SK-N-SH (cell line): ENCODE measurements around the gene NPAS3. TPM values are rescaled to one million over a fixed set of nuclear protein-coding genes. Genes with fewer than 3 reads are reported as not detected.
A peak's percentile ranks its signal among the peaks of the same experiment; 100 is the strongest.

Source experiments
- CTCF ChIA-PET: fragments of 300-600, 350-600 bp; formaldehyde crosslinking; extraction: SDS; loops from one replicate; lab custom pipeline; 2021; lab: Yijun Ruan, JAX
- POLR2A ChIA-PET: fragments of 350-600 bp; sonication (Branson Sonifier 250); formaldehyde crosslinking; extraction: SDS; loops from one replicate; lab custom pipeline; 2020; ENCODE audit warnings: antibody characterized with exemption, inconsistent platforms; lab: Yijun Ruan, JAX
- DNase-seq: peaks from one replicate; pipeline ENCODE4 v3.0.0; 2012
- H2AFZ ChIP-seq: fragments of 200-600 bp; sonication (generic); 2 replicates; pipeline ENCODE4 v1.8.1; 2016; ENCODE audit warnings: antibody characterized with exemption, mild to moderate bottlenecking, low read depth
- H3F3A ChIP-seq: fragments of 200-600 bp; sonication (generic); replicated peaks from 2 replicates; pipeline ENCODE3; 2016; ENCODE audit warnings: antibody characterized with exemption, mild to moderate bottlenecking; ENCODE audit not compliant: insufficient read depth
- H3K27ac ChIP-seq, 2 experiments: fragments of 200-500 bp in 1 of 2; fragments of 200-600 bp in 1 of 2; sonication (Bioruptor generic) in 1 of 2; sonication (generic), shearing (Covaris generic) in 1 of 2; 2 replicates each; pipeline versions ENCODE4 v1.5.1 to v1.6.1; 2014 to 2016; ENCODE audit warnings: low read depth in 2 of 2, inconsistent platforms in 1 of 2, low read length in 1 of 2, mild to moderate bottlenecking in 1 of 2, mixed read lengths in 1 of 2
- H3K27me3 ChIP-seq: fragments of 200-600 bp; sonication (generic), shearing (Covaris generic); 2 replicates; pipeline ENCODE4 v1.6.1; 2016; ENCODE audit warnings: mixed run types; ENCODE audit not compliant: insufficient read depth
- H3K36me3 ChIP-seq, 2 experiments: fragments of 200-500 bp in 1 of 2; fragments of 200-600 bp in 1 of 2; sonication (Bioruptor generic) in 1 of 2; sonication (generic) in 1 of 2; replicated peaks in 1 of 2; 2 replicates each; pipeline versions ENCODE3 to v1.5.1; 2014 to 2016; ENCODE audit warnings: low read length in 1 of 2, mild to moderate bottlenecking in 1 of 2; ENCODE audit not compliant: insufficient read depth in 2 of 2, control insufficient read depth in 1 of 2
- H3K4me1 ChIP-seq, 2 experiments: fragments of 200-500 bp in 1 of 2; fragments of 200-600 bp in 1 of 2; sonication (Bioruptor generic) in 1 of 2; sonication (generic), shearing (Covaris generic) in 1 of 2; 2 replicates each; pipeline versions ENCODE4 v1.5.1 to v1.6.1; 2014 to 2016; ENCODE audit warnings: low read depth in 1 of 2, low read length in 1 of 2, mixed run types in 1 of 2; ENCODE audit not compliant: insufficient read depth in 2 of 2, control insufficient read depth in 1 of 2
- H3K4me2 ChIP-seq: fragments of 200-600 bp; sonication (generic), shearing (Covaris generic); 2 replicates; pipeline ENCODE4 v1.6.1; 2017; ENCODE audit warnings: mixed run types
- H3K4me3 ChIP-seq, 2 experiments: fragments of 200-500 bp in 1 of 2; fragments of 200-600 bp in 1 of 2; sonication (Bioruptor generic) in 1 of 2; sonication (generic), shearing (Covaris generic) in 1 of 2; 2 replicates each; pipeline versions ENCODE4 v1.5.1 to v1.8.1; 2014 to 2016; ENCODE audit warnings: low read depth in 2 of 2, inconsistent platforms in 1 of 2, low read length in 1 of 2, mild to moderate bottlenecking in 1 of 2, mixed read lengths in 1 of 2, moderate library complexity in 1 of 2
- H3K79me2 ChIP-seq: fragments of 200-600 bp; sonication (generic); 2 replicates; pipeline ENCODE4 v1.8.1; 2017; ENCODE audit warnings: mild to moderate bottlenecking; ENCODE audit not compliant: insufficient read depth
- H3K9ac ChIP-seq: fragments of 200-600 bp; sonication (generic); 2 replicates; pipeline ENCODE4 v1.6.1; 2017; ENCODE audit warnings: mixed run types
- H3K9me2 ChIP-seq: fragments of 200-600 bp; sonication (generic); 2 replicates; pipeline ENCODE4 v1.6.1; 2017; ENCODE audit warnings: mixed run types
- H3K9me3 ChIP-seq: fragments of 200-600 bp; sonication (generic); 2 replicates; pipeline ENCODE4 v1.6.1; 2017; ENCODE audit warnings: mixed run types, mild to moderate bottlenecking, moderate library complexity
- H4K20me1 ChIP-seq: fragments of 200-600 bp; sonication (generic); 2 replicates; pipeline ENCODE4 v1.6.1; 2017; ENCODE audit warnings: mild to moderate bottlenecking, mixed run types; ENCODE audit not compliant: insufficient read depth
- CHD2 ChIP-seq: fragments of 150-350 bp; IDR thresholded peaks from 2 replicates; pipeline ENCODE4 v1.6.1; 2018; ENCODE audit warnings: low read length; ENCODE audit not compliant: partially characterized antibody
- FOXM1 ChIP-seq: IDR thresholded peaks from 2 replicates; pipeline ENCODE4 v1.4.0; 2012; ENCODE audit warnings: low read depth, mild to moderate bottlenecking
- GABPA ChIP-seq: IDR thresholded peaks from 2 replicates; pipeline ENCODE4 v1.4.0; 2012; ENCODE audit warnings: low read depth, mild to moderate bottlenecking
- GATA2 ChIP-seq: sonication (generic); formaldehyde crosslinking; IDR thresholded peaks from 2 replicates; pipeline ENCODE4 v1.5.0; 2020; ENCODE audit warnings: mild to moderate bottlenecking, missing genetic modification reagents
- MEF2A ChIP-seq: IDR thresholded peaks from 2 replicates; pipeline ENCODE4 v1.4.0; 2012; ENCODE audit warnings: low read depth, borderline replicate concordance
- NFIC ChIP-seq: IDR thresholded peaks from 2 replicates; pipeline ENCODE4 v1.4.0; 2012; ENCODE audit warnings: borderline replicate concordance
- RAD21 ChIP-seq: IDR thresholded peaks from 2 replicates; pipeline ENCODE4 v1.6.1; 2012; ENCODE audit warnings: mild to moderate bottlenecking, low read length
- SIN3A ChIP-seq: IDR thresholded peaks from 2 replicates; pipeline ENCODE4 v1.6.1; 2012; ENCODE audit warnings: low read depth, mild to moderate bottlenecking, low read length, moderate library complexity, borderline replicate concordance
- WGBS: methylation state at CpG from one replicate; pipeline ENCODE4 v1.1.6; 2017; ENCODE audit warnings: low lambda C conversion rate; 5-methylcytosine and 5-hydroxymethylcytosine counted together
- polyA plus RNA-seq, 3 experiments: library from polyadenylated mRNA; depleted of rRNA; stranded (reverse); fragments of >200 nt; gene quantifications; 2 replicates each; pipeline ENCODE4 v1.2.3, GENCODE V29; 2012
- TF ChIP-seq, protein P1 (sequence below): fragments of 150-350 bp; IDR thresholded peaks from 2 replicates; pipeline ENCODE4 v1.6.1; 2017; ENCODE audit warnings: antibody characterized with exemption, low read length, low read depth, borderline replicate concordance
- TF ChIP-seq, protein P2 (sequence below): IDR thresholded peaks from 2 replicates; pipeline ENCODE4 v1.4.0; 2012; ENCODE audit warnings: low read depth
- TF ChIP-seq, protein P3 (sequence below): IDR thresholded peaks from 2 replicates; pipeline ENCODE4; 2012
- TF ChIP-seq, protein P4 (sequence below): fragments of 200-600 bp; sonication (generic); IDR thresholded peaks from 2 replicates; pipeline ENCODE4 v1.6.1; 2017; ENCODE audit warnings: antibody characterized with exemption, mild to moderate bottlenecking, moderate library complexity
- TF ChIP-seq, protein P5 (sequence below): IDR thresholded peaks from 2 replicates; pipeline ENCODE4 v1.4.0; 2012; ENCODE audit warnings: low read depth, borderline replicate concordance
- TF ChIP-seq, protein P6 (sequence below): fragments of 150-350 bp; IDR thresholded peaks from 2 replicates; pipeline ENCODE4 v1.6.1; 2016; ENCODE audit warnings: mild to moderate bottlenecking, low read depth, low read length

The NPAS3 gene
- polyA plus RNA-seq, 1 of the 3 experiments (the other 2 are of a cell fraction) = 4.3 TPM

DNA sequence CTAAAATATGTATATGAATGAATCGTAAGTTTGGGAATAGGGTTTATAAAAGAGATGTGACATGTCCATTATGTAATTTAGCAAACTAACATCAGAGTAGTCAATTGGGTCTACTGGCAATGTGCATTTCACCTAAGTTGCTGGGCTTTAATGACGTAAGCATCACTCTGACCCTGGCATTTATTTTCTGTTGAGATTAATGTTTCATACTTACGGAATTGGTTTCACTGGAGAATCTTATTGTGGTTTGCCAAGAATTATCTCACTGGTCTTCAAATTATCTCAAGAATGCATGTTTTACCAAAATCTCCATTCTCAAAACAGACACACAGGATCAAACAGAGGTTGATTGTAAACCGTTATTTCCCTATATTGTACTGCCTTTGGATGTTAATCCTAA, 437.1 kb downstream of the NPAS3 start:
- Histone ChIP-seq H3K9me2 (no peaks in the 10 kb centered on the region; the same call in 1 of the 2 replicates), H3K4me2 (no peak overlapping the region), H3K9me3 (no peaks in the 10 kb centered on the region), H2AFZ (no peak overlapping the region), H3K4me3 (no peak overlapping the region), H3F3A (no peaks in the 10 kb centered on the region), H3K27me3 (no peaks in the 10 kb centered on the region), H4K20me1 (no peaks in the 10 kb centered on the region), H3K4me1 (no peaks in the 10 kb centered on the region), H3K36me3 (no peaks in the 10 kb centered on the region), H3K9ac (no peak overlapping the region), H3K27ac (no peak overlapping the region), H3K79me2 (no peaks in the 10 kb centered on the region)
- 85% methylated on average over 4 of the region's 4 CpGs for WGBS
- TF ChIP-seq, protein P1, sequence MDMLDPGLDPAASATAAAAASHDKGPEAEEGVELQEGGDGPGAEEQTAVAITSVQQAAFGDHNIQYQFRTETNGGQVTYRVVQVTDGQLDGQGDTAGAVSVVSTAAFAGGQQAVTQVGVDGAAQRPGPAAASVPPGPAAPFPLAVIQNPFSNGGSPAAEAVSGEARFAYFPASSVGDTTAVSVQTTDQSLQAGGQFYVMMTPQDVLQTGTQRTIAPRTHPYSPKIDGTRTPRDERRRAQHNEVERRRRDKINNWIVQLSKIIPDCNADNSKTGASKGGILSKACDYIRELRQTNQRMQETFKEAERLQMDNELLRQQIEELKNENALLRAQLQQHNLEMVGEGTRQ = no peak
- no peak for TF ChIP-seq GATA2 (CRISPR knock-in tag)
- TF ChIP-seq, protein P2, sequence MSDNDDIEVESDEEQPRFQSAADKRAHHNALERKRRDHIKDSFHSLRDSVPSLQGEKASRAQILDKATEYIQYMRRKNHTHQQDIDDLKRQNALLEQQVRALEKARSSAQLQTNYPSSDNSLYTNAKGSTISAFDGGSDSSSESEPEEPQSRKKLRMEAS = no peak
- TF ChIP-seq, protein P3, sequence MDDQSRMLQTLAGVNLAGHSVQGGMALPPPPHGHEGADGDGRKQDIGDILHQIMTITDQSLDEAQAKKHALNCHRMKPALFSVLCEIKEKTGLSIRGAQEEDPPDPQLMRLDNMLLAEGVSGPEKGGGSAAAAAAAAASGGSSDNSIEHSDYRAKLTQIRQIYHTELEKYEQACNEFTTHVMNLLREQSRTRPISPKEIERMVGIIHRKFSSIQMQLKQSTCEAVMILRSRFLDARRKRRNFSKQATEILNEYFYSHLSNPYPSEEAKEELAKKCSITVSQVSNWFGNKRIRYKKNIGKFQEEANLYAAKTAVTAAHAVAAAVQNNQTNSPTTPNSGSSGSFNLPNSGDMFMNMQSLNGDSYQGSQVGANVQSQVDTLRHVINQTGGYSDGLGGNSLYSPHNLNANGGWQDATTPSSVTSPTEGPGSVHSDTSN = peak; percentile 31
- DNase-seq = no peak
- CTCF ChIA-PET = no interaction called here
- POLR2A ChIA-PET = no interaction called here

DNA sequence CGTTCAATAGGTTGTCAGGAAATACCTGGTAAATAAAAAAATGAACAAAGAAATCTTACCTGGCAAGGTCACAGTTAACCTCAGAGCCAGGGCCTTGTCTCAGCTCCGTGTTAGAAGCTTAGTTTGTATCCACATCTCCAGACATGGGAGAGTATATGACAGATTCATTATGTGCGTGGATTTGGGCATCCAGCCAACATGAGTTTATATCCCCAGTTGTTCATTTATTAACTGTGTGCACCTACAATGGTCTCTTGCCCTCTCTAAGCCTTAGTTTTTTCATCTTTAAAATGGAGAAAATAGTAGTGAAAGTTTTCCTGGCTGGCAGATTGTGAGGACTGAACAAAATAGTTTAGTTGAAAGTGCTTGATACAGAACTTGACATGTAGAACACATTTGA, 437.8 kb downstream of the NPAS3 start:
- Histone ChIP-seq H4K20me1 (no peaks in the 10 kb centered on the region), H3K4me2 (no peak overlapping the region), H3K9ac (no peak overlapping the region), H3K36me3 (no peaks in the 10 kb centered on the region), H3F3A (no peaks in the 10 kb centered on the region), H3K4me3 (no peak overlapping the region)
- CTCF ChIA-PET = no interaction called here
- TF ChIP-seq SIN3A = no peak
- 0 out of 2 replicates have a peak, but pooled peaks have one; percentile 15 for TF ChIP-seq NFIC
- TF ChIP-seq, all 33 proteins: peak for 1
- no peak overlapping the region for H3K27ac ChIP-seq
- DNase-seq = no peak
- H3K9me3 ChIP-seq = no peaks in the 10 kb centered on the region
- 62% methylated on average over 3 of the region's 3 CpGs for WGBS
- H3K9me2 ChIP-seq = no peaks in the 10 kb centered on the region; the same call in 1 of the 2 replicates
- POLR2A ChIA-PET = no interaction called here
- no peaks in the 10 kb centered on the region for H3K79me2 ChIP-seq
- H2AFZ ChIP-seq = no peak overlapping the region
- no peaks in the 10 kb centered on the region for H3K4me1 ChIP-seq
- H3K27me3 ChIP-seq = no peaks in the 10 kb centered on the region

DNA sequence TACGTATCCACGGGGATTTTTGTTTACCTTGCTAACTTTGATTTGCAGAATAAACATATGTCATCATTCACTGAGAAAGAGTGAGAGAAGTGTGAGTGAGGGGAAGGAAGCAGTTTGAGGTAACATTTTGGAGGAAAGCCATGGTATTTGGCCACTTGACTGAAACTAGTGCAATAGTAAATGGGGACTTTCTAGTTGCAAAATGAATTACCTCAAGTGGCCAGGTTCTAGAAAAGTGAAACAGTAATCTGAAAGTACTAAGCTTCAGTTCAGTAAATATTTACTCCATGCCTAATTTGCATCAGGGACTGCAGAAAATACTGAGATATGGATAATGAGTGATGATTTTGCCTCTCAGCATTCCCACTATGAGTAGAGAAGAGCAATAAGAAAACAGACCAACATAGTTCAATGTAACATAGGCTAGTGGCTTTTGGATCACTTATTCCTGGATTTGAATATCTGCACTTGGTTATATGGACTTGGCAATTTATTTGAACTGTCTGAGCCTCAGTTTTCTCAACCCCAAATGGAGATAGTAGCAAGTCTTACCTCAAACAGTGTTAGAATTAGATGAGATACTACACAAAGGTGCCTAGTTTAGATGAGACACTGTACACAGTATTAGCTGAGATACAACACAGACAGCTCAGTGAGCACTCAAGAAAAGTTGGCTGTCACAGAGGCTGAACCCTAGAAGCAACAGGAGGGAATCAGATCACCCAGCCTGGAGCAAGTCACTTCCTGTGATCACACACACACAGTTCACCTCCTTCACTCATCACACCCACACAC, 439.1 kb downstream of the NPAS3 start:
- H3K27me3 ChIP-seq = no peaks in the 10 kb centered on the region
- H3K9me3 ChIP-seq = no peaks in the 10 kb centered on the region
- no peak overlapping the region for H2AFZ ChIP-seq
- POLR2A ChIA-PET = no interaction called here
- no peaks in the 10 kb centered on the region for H3K36me3 ChIP-seq
- H3F3A ChIP-seq = no peaks in the 10 kb centered on the region
- WGBS = 79% methylated on average over 2 of the region's 2 CpGs
- H3K4me2 ChIP-seq = no peak overlapping the region
- H3K27ac ChIP-seq = no peak overlapping the region
- no peaks in the 10 kb centered on the region; the same call in 1 of the 2 replicates for H3K9me2 ChIP-seq
- H4K20me1 ChIP-seq = no peaks in the 10 kb centered on the region
- DNase-seq = no peak
- no peaks in the 10 kb centered on the region for H3K4me1 ChIP-seq
- H3K79me2 ChIP-seq = no peaks in the 10 kb centered on the region
- no peak overlapping the region for H3K4me3 ChIP-seq
- no peak overlapping the region for H3K9ac ChIP-seq
- CTCF ChIA-PET = no interaction called here
- TF ChIP-seq RAD21 = no peak
- TF ChIP-seq, protein P4, sequence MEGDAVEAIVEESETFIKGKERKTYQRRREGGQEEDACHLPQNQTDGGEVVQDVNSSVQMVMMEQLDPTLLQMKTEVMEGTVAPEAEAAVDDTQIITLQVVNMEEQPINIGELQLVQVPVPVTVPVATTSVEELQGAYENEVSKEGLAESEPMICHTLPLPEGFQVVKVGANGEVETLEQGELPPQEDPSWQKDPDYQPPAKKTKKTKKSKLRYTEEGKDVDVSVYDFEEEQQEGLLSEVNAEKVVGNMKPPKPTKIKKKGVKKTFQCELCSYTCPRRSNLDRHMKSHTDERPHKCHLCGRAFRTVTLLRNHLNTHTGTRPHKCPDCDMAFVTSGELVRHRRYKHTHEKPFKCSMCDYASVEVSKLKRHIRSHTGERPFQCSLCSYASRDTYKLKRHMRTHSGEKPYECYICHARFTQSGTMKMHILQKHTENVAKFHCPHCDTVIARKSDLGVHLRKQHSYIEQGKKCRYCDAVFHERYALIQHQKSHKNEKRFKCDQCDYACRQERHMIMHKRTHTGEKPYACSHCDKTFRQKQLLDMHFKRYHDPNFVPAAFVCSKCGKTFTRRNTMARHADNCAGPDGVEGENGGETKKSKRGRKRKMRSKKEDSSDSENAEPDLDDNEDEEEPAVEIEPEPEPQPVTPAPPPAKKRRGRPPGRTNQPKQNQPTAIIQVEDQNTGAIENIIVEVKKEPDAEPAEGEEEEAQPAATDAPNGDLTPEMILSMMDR = no peak
- TF ChIP-seq, protein P5, sequence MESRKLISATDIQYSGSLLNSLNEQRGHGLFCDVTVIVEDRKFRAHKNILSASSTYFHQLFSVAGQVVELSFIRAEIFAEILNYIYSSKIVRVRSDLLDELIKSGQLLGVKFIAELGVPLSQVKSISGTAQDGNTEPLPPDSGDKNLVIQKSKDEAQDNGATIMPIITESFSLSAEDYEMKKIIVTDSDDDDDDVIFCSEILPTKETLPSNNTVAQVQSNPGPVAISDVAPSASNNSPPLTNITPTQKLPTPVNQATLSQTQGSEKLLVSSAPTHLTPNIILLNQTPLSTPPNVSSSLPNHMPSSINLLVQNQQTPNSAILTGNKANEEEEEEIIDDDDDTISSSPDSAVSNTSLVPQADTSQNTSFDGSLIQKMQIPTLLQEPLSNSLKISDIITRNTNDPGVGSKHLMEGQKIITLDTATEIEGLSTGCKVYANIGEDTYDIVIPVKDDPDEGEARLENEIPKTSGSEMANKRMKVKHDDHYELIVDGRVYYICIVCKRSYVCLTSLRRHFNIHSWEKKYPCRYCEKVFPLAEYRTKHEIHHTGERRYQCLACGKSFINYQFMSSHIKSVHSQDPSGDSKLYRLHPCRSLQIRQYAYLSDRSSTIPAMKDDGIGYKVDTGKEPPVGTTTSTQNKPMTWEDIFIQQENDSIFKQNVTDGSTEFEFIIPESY = no peak
- no peak for TF ChIP-seq FOXM1
- no peak for TF ChIP-seq GABPA
- TF ChIP-seq CHD2 = no peak
- no peak for TF ChIP-seq MEF2A
- TF ChIP-seq, protein P6, sequence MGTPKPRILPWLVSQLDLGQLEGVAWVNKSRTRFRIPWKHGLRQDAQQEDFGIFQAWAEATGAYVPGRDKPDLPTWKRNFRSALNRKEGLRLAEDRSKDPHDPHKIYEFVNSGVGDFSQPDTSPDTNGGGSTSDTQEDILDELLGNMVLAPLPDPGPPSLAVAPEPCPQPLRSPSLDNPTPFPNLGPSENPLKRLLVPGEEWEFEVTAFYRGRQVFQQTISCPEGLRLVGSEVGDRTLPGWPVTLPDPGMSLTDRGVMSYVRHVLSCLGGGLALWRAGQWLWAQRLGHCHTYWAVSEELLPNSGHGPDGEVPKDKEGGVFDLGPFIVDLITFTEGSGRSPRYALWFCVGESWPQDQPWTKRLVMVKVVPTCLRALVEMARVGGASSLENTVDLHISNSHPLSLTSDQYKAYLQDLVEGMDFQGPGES = no peak
